NB4 (cell line): ENCODE measurements around the gene PIGQ.

Source experiments
- CTCF ChIP-seq: IDR thresholded peaks from one replicate; pipeline ENCODE4 v1.5.1; 2012; ENCODE audit warnings: low read depth, low read length
- MAX ChIP-seq: IDR thresholded peaks from 2 replicates; pipeline ENCODE4 v1.6.1; 2011; ENCODE audit warnings: low read depth, low read length

- TF ChIP-seq CTCF (no peak), MAX (no peak)
Observed at GRCh38 chr16:632486-633335, 62.9 kb downstream of the PIGQ start.
